Hematopoietic multipotent progenitor cell treated with erythropoietin and hydrocortisone succinate and interleukin-3 and kit ligand, for 17 days (in vitro differentiated cells): ENCODE results near the gene NEU4.

Source experiments
- DNase-seq: peaks from one replicate; pipeline ENCODE4 v3.0.0-alpha.2; 2015; ENCODE audit warnings: low spot score

NEU4 gene

DNA sequence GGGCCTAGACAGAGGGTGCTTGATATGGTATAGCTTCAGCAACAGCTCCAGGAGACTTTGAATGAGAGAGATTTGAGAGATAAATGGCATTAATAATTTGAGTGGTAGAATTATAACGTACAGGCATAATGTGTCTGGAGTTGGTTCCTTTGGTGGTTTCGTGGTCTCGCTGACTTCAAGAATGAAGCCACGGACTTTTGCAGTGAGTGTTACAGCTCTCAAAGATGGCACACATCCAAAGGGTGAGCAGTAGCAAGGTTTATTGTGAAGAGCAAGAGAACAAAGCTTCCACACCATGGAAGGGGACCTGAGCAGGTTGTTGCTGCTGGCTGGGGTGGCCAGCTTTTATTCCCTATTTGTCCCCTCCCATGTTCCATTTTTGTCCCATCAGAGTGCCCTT, 26.6 kb downstream of the NEU4 start:
- no peak for DNase-seq

DNA sequence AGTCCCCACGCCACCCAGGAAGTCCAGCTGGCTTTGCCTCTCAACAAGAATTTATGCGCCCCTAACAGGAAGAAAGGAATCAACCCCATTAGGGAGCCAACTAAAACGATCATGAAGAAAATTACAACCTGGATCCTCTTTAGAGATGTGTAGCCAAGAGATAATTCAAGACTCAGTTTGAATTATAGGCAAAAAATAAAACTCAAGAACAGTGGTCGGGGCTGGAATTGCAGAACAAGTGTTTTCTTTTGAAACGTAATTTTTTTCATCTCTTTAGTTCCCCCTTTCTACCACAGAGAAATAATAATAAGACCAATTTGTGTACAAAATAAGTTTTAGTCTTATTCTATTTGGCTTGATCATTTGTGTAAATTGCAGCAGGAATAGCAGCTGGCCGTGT, 27.3 kb downstream of the NEU4 start:
- DNase-seq, result no peak

DNA sequence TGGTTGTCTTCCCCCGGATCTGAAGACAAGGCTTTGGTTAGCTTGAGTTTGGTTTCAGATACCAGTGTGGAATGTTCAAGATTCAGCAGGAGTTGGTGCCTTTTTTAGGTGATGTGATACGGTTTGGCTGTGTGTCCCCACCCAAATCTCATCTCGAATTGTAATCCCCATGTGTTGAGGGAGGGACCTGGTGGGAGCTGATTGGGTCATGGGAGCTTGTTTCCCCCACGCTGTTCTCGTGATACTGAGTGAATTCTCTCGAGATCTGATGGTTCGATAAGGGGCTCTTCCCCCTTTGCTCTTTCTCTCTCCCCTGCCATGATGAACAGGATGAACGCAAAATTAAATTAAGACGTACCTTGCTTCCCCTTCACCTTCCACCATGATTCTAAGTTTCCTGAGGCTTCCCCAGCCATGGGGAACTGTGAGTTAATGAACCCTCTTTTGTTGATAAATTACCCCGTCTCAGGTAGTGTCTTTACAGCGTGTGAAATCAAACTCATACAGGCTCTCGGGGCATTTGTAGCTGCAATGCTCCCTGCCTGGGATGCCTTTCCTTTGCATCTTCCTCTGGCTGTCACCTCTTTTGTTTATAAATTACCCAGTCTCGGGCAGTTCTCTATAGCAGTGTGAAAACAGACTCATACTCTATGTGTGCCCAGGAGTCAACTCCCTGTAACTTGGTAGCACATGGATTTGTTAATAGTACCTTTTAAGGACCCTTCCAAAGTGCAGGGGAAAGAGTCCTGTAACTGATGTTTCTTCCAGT, 28.4 kb downstream of the NEU4 start:
- no peak for DNase-seq

DNA sequence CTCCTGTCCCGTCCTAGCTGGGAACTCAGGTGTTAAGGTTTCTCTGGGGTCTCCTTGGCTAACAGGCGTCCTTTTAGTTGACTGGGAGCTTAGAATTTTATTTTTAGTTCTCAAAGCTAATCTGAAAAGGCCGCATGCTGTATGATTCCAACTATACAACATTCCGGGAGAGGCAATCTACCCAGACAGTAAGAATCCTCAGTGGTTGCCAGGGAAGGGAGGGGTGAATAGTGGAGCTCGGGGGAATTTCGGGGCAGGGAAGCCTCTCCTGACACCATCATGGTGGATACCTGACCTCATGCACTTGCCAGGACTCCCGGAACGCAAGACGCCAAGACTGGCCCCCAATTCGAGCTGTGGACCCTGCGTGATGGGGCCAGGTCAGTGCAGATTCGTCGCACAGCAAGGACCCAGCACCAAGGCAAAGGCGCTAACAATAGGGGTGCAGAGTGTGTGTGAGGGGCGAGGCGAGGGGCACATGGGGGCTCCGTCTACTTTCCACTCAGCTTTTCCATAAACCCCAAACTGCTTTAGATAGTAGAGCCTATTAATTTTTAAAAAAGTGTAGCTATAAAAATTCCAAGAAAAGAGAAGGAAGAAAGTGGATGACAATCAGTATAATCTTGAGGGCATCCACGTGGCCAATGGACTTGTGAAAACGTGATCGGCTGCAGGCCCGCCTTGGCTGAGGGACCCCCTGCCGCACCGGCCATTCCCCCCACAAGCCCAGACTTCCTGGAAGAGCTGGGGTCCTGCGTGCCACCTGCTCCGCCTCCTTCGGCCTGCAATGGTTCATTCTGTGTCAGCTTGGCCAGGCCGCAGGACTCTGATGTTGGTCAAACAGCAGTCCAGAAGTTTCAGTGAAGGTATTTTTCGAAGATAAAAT, 32.4 kb downstream of the NEU4 start:
- no peak for DNase-seq

DNA sequence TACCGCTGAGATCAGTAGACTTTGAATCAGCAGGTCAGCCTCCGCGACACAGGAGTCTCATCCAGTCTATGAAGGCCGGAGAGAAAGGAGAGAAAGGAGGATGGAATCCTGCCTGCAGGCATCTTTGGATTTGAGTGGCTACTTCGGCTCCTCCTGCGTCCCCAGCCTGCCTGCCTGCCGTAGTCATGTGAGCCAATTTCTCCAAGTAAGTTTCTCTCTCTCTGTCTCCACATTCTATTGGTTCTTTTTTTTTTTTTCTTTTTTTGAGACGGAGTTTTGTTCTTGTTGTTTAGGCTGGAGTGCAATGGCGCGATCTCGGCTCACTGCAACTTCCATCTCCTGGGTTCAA, 33.0 kb downstream of the NEU4 start:
- DNase-seq, result no peak

DNA sequence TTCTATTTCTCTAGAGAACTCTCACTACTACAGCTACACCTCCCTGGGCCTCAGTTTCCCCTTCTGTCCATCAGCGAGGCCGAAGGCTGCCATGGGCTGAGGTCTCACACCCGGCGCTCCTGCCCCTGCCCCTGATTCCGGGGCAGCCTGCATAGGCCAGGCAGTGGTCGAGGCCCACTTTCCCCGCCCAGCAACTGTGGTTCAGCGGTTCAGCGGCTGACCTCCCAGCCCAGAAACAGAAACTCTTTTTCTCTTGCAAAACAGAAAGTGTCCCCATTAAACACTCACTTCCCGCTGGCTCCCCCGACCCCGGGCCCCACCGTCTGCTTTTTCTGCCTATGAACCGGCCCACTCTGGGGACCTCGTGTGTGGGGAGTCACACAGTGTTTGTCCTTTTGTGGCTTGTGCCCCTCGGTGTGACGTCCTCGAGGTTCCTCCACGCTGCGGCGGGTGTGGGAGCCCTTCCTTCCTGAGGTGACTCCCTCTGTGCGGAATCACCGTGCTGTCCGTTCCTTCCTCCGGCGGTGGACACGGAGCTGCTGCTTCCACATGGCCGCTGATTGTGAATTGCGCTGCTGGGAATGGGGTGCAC, 33.7 kb downstream of the NEU4 start:
- no peak for DNase-seq

DNA sequence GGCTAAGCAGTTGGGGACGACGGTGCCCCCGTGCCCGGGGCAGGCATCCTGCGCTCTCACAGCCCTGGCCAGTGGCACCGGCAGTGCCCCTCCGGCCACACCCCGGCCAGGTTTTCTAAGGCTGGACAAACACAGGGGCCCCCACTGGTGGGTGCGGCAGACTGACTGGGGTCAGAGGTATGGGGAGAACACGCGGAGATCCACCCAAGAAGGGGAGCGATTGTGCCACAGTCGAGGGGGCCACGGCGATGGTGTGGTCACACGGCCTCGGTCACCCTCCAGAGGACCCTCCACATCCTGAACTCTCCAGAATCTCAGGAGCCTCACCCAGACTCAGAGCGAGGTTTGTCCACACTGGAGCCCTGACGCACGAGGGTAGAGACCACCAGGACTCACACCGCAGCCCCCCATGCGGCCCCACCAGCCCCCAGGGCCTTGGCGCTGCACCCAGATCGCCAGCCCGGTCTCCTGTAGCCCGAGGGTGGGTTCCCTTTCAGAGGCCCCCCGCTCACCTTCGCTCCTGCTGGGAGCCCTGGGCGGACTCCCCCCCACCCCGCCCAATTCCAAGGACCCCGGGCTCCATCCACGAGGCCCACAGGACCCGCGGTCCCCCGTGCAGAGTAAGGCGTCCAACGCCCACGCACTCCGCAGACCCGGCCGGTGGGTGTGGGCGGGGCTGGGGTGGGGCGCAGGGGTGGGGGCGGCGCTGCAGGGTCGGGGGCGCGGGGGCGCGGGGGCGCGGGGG, 34.5 kb downstream of the NEU4 start:
- DNase-seq, result no peak

DNA sequence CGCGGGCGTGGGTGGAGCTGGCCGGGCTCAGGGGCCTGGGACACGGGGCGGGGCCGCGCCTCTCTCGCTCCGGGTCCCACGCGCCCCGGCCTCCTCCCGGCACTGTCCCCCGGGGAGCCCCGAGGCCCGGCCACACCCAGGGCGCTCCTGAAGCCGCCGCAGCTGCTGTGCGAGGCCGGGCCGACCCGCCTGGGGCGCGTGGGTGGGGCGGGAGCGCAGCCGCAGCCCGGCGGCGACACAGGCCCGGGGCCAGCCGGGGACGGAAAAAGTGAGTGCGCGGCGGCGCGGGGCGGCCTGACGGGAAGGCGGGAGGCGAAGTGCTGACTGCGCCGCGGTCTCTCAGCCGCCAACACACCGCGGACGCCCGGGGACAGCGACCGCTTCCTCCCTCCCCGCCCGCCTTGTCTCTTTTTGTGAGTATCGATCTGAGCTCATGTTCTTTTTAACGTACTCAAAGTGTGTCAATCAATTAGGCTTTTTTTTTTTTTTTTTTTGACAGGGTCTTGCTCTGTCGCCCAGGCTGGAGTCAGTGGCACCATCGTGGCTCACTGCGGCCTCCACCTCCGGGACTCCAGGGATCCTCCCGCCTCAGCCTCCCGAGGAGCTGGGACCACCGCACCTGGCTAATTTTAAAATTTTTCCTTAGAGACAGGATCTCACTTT, 35.2 kb downstream of the NEU4 start:
- peak; percentile 9 for DNase-seq

DNA sequence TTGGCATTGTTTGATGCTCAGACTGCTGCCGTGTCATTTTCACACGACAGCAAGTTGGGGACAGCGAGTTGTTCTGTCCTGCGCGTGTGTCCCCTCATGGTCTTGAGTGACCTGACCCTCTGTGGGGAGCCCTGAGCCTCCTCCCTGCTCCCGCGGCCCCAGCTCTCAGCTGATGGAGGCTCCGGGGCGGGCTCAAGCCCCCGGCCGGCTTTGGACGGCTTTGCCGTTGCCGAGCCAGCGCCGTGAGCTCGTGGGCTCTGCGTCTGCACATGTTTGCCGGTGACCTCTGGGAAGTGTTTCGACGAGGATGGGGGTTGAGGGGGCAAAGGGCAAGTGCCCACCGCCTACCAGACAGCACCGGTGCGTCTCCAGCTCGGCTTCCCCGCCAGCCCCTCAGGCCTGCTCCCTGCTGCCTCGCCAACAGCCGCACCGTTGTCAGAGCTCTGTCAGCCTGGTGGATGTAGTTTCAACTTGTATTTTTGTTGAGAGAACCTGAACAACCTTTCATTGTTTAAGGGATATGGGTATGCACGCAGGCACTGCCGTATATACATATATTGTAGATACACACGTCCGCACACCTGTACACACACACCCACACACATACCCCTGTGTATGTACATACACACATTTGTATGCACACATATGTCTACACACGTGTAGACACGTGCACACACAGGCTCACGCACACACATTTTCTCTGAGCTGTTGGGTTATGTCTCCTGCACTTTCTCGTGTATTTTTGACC, 36.0 kb downstream of the NEU4 start:
- no peak for DNase-seq

DNA sequence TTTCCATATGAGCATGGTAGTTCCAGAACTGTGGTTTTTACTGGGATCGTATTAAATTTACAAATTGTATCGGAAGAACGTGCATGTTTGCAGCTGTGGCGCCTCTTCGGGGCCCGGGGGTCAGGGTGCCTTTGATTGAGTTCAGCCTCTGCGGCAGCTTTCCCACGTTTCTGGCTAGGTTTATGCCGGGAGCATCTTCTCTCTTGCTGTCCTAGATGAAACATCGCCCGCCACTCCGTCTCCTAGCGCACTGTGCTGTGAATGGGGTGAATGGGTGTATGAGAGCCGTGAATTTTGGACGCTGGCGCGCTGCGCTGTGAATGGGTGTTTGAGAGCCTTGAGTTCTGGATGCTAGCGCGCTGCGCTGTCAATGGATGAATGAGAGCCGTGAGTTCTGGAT, 37.4 kb downstream of the NEU4 start:
- no peak for DNase-seq

DNA sequence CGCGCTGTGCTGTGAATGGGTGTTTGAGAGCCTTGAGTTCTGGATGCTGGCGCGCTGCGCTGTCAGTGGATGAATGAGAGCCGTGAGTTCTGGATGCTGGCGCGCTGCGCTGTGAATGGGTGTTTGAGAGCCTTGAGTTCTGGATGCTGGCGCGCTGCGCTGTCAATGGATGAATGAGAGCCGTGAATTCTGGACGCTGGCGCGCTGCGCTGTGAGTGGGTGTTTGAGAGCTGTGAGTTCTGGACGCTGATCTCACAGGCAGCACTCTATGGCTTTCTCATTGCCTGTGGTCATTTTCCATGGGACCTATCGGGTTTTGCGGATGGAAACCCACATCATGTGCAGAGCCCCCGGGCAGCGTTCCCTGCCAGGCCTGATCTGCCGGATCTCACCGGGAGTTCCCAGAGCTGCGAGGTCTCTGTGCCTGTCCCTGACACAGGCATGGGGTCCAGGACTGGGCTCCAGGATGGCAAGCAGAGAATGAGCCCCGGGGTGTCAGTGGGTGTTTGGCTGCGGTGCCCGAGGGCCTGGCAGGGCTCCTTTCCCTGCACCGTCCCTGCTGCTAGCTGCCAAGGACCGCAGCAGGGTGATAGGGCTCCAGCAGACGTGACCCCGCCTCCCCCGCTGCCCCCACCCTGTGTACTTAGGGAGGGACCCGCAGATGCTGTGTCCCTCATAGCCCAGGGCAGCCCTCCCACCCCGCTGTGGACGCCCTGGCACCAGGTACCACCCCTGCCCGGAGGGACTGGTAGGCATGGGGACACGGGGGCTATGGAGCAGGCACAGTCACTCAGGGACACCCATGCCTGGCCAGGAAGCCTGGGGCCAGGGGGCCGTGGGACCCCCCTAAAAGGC, 40.0 kb downstream of the NEU4 start:
- DNase-seq, result no peak

DNA sequence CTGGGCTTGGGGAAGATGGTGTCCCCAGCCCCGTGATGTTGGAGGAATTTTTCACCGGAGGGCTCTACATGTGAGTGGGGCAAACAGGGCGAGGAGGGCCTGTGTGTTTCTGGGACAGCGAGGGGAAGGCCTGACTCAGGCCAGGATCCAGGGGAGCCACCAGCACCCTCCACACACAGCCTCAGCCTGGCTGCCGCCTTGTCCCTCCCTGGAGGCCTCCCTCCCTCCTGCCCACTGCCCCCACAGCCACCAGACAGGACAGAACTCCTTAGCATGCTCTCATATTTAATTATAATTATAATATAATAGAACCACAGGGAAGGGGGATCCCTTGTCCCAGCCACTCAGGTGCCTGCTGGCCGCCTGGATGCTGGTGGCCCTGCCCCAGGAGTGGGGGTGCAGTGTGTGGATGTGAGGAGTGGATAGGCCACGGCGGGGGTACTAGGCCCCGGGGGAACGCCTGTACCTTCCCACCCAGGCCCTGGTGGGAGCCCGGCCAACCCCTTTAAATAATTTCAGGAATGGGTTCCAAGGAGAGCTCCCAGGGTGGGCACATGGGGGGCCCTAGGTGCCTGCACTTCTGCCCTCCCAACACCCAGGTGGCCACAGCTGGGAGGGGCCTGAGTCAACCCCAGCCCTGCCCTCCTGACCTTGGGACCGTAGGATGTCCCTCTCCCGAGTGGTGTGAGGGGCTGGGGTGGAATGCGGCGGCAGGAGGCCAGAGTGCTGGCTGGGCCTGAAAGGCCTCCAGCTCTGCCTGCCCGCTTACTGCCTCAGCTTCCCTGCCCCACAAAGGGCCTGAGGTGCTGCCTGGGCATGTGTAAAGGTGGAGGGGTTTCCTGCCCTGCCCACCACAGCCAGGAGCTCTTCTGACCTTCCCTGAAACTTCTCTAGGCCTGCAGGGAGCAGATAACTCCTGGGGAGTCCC, 40.9 kb downstream of the NEU4 start:
- DNase-seq, result no peak

DNA sequence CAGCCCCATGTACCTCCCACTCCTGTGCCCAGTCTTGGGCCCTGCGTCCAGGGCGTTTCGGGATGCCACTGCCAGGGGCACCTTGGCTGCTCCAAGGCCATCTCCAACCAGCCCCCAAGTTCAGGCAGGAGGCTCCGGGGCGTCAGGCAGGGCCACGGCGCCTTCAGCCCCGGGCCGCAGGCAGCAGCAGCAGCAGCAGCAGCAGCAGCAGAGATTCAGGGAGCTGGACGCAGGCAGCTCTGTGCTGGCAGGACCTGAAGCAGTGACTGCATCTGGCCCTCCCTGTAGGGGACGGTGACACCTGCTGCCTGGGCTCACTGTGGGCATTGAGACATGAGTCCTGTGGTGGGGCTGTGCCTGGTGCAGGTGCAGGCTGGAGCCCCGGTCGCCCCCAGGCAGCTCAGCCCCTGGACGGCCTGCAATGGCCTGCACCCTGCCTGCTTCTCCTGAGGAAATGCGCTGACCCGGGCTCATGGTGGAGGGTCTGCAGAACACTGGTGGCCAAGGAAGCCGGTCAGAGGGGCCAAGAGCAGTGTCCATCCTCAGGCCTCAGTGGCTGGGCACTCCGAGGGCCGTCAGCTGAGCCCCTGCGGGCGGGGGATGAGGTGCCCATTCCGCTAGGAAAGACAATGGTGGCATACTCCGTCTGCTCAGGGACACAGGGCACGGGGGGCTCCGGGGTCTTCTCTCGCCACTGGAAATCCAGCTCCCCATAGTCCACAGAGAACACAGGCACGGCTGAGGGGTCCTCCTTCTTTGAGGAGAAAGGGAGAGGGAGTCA, 41.7 kb downstream of the NEU4 start:
- DNase-seq, result no peak

DNA sequence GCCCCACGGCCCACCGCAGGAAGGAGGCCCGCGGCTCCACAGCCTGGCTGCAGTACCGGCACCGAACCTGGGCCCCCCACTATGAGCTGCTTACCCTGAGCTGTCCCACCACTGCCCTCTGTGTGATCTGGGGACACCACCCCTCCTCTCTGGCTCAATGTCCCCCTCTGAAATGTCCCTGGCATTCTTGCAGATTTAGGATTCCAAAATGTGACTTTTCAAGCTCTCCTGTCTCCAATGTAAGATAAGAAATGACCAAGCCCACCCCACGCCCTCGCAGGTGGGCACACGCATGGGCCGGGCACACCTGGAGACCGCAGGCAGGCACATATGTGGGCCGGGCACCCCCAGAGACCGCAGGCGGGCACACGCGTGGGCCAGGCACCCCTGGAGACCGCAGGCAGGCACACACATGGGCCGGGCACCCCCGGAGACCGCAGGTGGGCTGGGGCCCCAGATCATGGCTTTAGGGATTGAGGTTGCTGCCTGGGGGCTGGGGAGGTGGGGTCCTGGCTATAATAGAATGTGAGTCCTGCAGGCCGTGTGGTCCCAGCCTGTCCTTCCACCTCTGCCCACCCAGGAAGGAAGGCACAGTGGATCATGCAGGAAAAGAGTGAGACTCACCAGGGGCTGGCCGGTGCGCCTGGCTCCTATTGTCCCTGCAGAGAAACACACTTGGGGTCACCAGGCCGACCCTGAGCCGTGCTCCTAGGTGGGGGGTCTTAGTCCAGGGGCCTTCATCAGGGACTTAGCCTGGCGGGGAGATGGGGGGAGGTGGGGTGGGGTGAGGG, 42.5 kb downstream of the NEU4 start:
- DNase-seq, result no peak

DNA sequence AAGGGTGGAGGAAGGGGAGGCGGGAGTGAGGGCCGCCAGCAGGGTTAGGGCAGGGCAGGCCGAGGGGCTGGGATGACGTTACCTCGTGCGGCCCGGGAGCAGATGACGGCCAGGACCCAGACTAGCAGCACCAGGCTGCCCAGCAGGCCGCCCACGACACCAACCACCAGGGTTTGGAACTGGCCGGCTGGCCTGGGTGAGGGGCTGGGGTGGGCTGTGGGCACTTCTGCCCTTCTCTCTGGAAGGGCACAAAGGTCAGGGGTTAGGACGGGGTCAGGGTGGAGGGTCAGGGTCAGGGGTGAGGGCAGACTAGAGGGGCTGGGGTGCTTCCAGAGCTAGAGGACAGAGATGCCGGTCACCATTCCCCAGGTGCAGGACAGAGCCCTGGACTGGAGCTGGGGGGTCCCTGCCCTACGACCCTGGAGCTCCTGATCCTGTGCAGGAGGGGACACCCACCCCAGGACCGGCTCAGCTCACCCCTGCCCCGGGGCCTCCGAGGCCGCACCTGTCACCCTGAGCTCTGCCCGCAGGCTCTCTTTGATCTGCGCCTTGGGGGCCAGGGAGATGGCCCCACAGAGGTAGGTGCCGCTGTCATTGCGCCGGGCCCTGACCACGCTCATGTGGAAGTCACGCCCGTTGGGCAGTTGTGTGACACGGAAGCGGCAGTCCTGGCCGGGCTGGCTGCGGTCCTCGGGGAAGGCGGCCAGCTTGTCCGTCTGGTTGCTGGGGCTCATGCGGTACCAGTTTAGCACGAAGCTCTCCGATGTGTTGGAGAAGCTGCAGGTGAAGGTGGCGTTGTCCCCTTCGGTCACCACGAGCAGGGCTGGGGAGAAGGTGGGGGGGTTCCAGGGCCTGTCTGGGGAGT, 43.4 kb downstream of the NEU4 start:
- no peak for DNase-seq

DNA sequence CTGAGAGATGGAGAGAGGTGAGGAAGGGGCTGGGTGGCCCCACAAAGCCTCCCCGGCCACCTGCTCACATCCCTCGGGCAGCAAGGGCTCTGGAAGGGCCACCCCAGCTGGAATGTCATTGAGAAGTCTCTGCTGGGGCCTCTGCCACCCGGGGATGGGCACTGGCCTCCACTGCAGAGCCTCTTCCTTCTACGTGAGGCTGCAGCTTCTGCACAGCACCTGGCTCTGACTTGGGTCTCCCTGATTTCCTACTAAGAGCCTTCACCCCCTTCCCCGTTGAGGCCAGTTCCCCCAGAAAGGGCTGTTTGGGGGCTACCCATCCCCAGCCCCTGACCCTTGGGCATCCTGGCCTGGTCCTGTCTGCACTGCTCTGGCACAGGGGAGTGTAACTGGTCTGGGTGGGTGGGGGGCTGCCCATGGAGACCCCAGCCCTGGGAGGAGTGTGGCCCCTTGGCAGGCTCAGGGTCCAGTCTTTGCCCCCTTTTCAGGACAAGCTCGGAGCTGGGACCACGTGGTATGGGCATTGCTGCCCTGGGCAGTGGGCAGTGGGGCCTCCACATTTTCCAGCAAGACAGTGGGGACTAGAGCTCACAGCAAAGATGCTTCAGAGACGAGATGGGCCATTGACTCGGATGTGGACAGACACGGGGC, 44.1 kb downstream of the NEU4 start:
- DNase-seq, result no peak
